ENCODE results near the gene SLIT3. TPM values are rescaled to one million over a fixed set of nuclear protein-coding genes. Genes with fewer than 3 reads are reported as not detected.

Gene SLIT3
- total and polyA plus RNA-seq, 9 of the 15 experiments (the other 6 are each of a cell fraction or from before 2014, with no cell fraction given): 0.01 to 0.04 TPM; not detected in 7

- whole genome bisulfite sequencing (ENCODE audit: insufficient coverage, low coverage, missing lambda C conversion rate): 0% methylated on average over 1 of the region's 1 CpG
- DNase-seq (ENCODE audit: extremely low read depth in 1 of 4, low spot score in 3 of 4) (no peak), FAIRE-seq (no peak), ATAC-seq (no peak)
- intact Hi-C loops (cut with micrococcal nuclease): no loop called here
- H3K9me3 ChIP-seq (replicated peaks; ENCODE audit: control insufficient read depth, insufficient read depth, low read depth, low read length): no peaks in the 10 kb centered on the region
- no peaks in the 10 kb centered on the region for H3K36me3 ChIP-seq (ENCODE audit: control insufficient read depth, insufficient read depth, low read length)
- H4K20me1 ChIP-seq (replicated peaks; ENCODE audit: control insufficient read depth, insufficient read depth, low read length): no peaks in the 10 kb centered on the region
- ChIA-PET POLR2A (interaction anchor here (0.8 kb wide), 1 partner anchor 739 kb away, joined by 3 read pairs; no protein-coding TSS in a partner anchor), CTCF (ENCODE audit: low intra/inter-chr PET ratio) (no interaction called here)
- H3K4me2 ChIP-seq (ENCODE audit: insufficient read depth, low read length): no peak overlapping the region
- H3K4me1 ChIP-seq (replicated peaks in 1 of 2; ENCODE audit: control insufficient read depth in 2 of 2, insufficient read depth in 2 of 2, low read length in 2 of 2): no peaks in the 10 kb centered on the region
- no peaks in the 10 kb centered on the region for H3K9me1 ChIP-seq (ENCODE audit: control insufficient read depth, insufficient read depth, low read length)
- no peak overlapping the region for H3K27ac ChIP-seq (ENCODE audit: extremely low read depth, low read depth, low read length)
- H2AFZ ChIP-seq (ENCODE audit: low read depth, low read length): no peak overlapping the region
- H3K9ac ChIP-seq (ENCODE audit: insufficient read depth in 1 of 2, low read depth in 2 of 2, low read length in 2 of 2): no peak overlapping the region
- no peak overlapping the region for H3K4me3 ChIP-seq
- in situ Hi-C loops (cut with MboI): no loop called here
- no peaks in the 10 kb centered on the region for H3K27me3 ChIP-seq (ENCODE audit: control insufficient read depth in 2 of 2, insufficient read depth in 2 of 2, low read length in 2 of 2)
- BruUV-seq (replicated peaks): no TSS peak
- no peaks in the 10 kb centered on the region for H3K79me2 ChIP-seq (ENCODE audit: control insufficient read depth, insufficient read depth, low read length)
- TF ChIP-seq ZNF655 (CRISPR knock-in tag; IDR thresholded peaks at IDR 0.05): no peak
- TF ChIP-seq ZBTB34 (CRISPR knock-in tag; IDR thresholded peaks at IDR 0.05): no peak
- TF ChIP-seq NELFE (IDR thresholded peaks at IDR 0.05; ENCODE audit: insufficient read depth, insufficient read length): no peak
- no peak for TF ChIP-seq CGGBP1 (CRISPR knock-in tag; IDR thresholded peaks at IDR 0.05)
- no peak for TF ChIP-seq NR1H2 (CRISPR knock-in tag; IDR thresholded peaks at IDR 0.05)
- TF ChIP-seq SRSF9 (IDR thresholded peaks at IDR 0.05; ENCODE audit: borderline replicate concordance, low read depth, low read length): no peak
- TF ChIP-seq ZNF407 (IDR thresholded peaks at IDR 0.05; ENCODE audit: low read depth): no peak
- TF ChIP-seq ZNF165 (CRISPR knock-in tag; IDR thresholded peaks at IDR 0.05; ENCODE audit: borderline replicate concordance): no peak
- TF ChIP-seq GMEB1 (CRISPR knock-in tag; IDR thresholded peaks at IDR 0.05): no peak
These were observed 19.3 kb downstream of the SLIT3 start for GRCh38 chr5:169281625-169282024.
